ENCODE results near the gene SAMD11. TPM values are rescaled to one million over a fixed set of nuclear protein-coding genes. Genes with fewer than 3 reads are reported as not detected.

The SAMD11 gene
- total RNA-seq, 1 experiment from 2014 or later: 11.5 TPM

- no peak for TF ChIP-seq TCF7L2 (IDR thresholded peaks at IDR 0.05; ENCODE audit: borderline replicate concordance, extremely low read depth, insufficient read depth, insufficient read length)
These were observed 57.1 kb downstream of the SAMD11 start (continued) for GRCh38 chr1:980602-981395.

- Histone ChIP-seq H3K9ac (ENCODE audit: low read length) (no peak overlapping the region), H3K27ac (ENCODE audit: low read depth, low read length) (no peak overlapping the region), H3K4me2 (ENCODE audit: low read length) (no peak overlapping the region), H3K36me3 (ENCODE audit: control insufficient read depth in 1 of 2, insufficient read depth in 2 of 2, low read length in 2 of 2) (no peaks in the 10 kb centered on the region), H3K4me3 (replicated peaks in 1 of 2; ENCODE audit: low read depth in 1 of 2, low read length in 2 of 2) (no peak overlapping the region), H2AFZ (ENCODE audit: low read depth, low read length, poor library complexity, severe bottlenecking) (no peak overlapping the region), H3K79me2 (ENCODE audit: insufficient read depth, low read length) (no peaks in the 10 kb centered on the region), H3K4me1 (ENCODE audit: control insufficient read depth in 1 of 2, insufficient read depth in 2 of 2, low read length in 2 of 2) (peaks cover 2 to 5% of the 10 kb centered on the region in 2 experiments; a peak in 1 of 4 replicates), H3K9me3 (ENCODE audit: control insufficient read depth in 1 of 2, insufficient read depth in 1 of 2, low read depth in 1 of 2, low read length in 2 of 2) (no peaks in the 10 kb centered on the region), H3K27me3 (ENCODE audit: insufficient read depth, low read length) (no peaks in the 10 kb centered on the region), H3K9me2 (ENCODE audit: insufficient read depth) (no peaks in the 10 kb centered on the region), H4K20me1 (ENCODE audit: insufficient read depth) (no peaks in the 10 kb centered on the region)
- RAD21 ChIA-PET (ENCODE audit: low non-redundant PET in 1 of 2, low total read pairs in 2 of 2, uncharacterized antibody in 2 of 2, unreplicated experiment in 2 of 2): no interaction called here
- ATAC-seq: no peak
- BruUV-seq (replicated peaks): no TSS peak
- intact Hi-C loops (cut with micrococcal nuclease): loop anchor here (5.0 kb wide), 1 partner anchor 81 kb away; no protein-coding TSS in a partner anchor
- TF ChIP-seq FOSL1 (IDR thresholded peaks at IDR 0.05; ENCODE audit: low read depth) (no peak), YY1 (IDR thresholded peaks at IDR 0.05; ENCODE audit: extremely low read depth, insufficient replicate concordance, low read depth, low read length) (no peak), ZBTB33 (IDR thresholded peaks at IDR 0.05; ENCODE audit: extremely low read depth, insufficient replicate concordance, low read length) (no peak), ATF3 (IDR thresholded peaks at IDR 0.05) (no peak), SIN3A (IDR thresholded peaks at IDR 0.05; ENCODE audit: low read depth) (no peak), SP1 (IDR thresholded peaks at IDR 0.05; ENCODE audit: low read depth) (no peak)
- POLR2A ChIA-PET: no interaction called here
- CTCF ChIA-PET: no interaction called here
- DNase-seq (ENCODE audit: low read depth, low spot score): no peak
These were observed 57.8 kb downstream of the SAMD11 start for GRCh38 chr1:981491-981954.
